Measurements from ENCODE around the gene ADAP1.
"Not testable (repeated sequence)": the region's sequence is repeated elsewhere in the genome, so short reads cannot be mapped to it uniquely, and the experiment has no call there.

ADAP1 gene

GRCh38 chr7:974172-974571 is 19.7 kb upstream of the ADAP1 start:
- no peak for DNase-seq

DNA sequence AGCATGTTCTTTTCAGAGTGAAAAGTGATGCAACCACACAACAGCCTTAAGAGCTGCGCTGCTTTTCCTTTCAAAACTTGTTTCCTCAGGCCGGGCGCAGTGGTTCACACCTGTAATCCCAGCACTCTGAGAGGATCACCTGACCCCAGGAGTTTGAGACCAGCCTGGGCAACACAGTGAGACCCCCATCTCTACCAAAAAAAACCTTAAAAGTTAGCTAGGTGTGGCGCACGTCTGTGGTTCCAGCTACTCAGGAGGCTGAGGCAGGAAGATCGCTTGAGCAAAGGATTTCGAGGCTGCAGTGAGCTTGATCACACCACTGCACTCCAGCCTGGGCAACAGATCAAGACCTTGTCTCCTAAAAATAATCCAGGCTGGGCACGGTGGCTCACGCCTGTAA is 18.8 kb upstream of the ADAP1 start:
- no peak for DNase-seq

GRCh38 chr7:972676-973309 is 18.3 kb upstream of the ADAP1 start:
- no peak for DNase-seq

GRCh38 chr7:972110-972509 is 17.6 kb upstream of the ADAP1 start:
- DNase-seq = no peak

- no peak for DNase-seq
These were observed 16.3 kb upstream of the ADAP1 start for GRCh38 chr7:970744-971143.

GRCh38 chr7:969403-969802 is 14.9 kb upstream of the ADAP1 start:
- DNase-seq = no peak

- no peak for DNase-seq
These were observed 14.0 kb upstream of the ADAP1 start for GRCh38 chr7:968205-969105.

GRCh38 chr7:967361-968082 is 13.0 kb upstream of the ADAP1 start:
- no peak for DNase-seq

- no peak for DNase-seq
These were observed 12.0 kb upstream of the ADAP1 start for GRCh38 chr7:966291-967069.

GRCh38 chr7:964401-965231 is 10.1 kb upstream of the ADAP1 start:
- peak; percentile 36 for DNase-seq

GRCh38 chr7:963236-964078 is 9.0 kb upstream of the ADAP1 start:
- no peak for DNase-seq

DNA sequence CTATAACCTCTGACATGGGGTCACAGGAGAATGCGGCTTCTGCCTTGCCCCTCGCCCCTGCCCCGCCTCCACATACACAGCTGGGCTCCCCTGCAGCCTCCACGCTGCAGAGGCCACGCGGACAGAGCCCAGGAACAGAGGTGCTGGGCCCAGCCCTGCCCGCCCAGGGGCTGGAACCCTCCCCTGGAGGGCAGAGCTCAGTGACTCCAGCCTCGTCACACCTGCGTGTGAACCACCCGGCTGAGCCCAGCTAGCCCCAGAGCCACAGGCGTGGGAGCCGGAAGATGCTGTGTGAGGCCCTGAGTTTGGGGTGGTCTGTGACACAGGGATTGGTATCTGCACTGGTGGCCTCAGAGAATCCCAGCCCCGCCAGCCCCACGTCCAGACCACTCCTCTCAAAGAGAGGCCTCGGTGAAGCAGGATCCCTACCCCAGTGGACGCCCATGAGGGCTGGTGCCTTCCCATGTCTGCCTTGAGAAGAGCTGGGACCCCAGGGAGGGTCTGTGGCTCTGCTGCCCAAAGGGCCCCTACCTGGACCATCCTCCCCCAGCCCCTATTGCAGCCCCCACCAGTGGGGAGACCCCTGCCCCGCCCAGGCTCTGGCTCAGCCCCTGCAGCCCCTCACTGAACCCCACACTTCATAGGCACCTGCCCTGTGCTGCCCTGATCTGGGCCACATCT is 8.1 kb upstream of the ADAP1 start:
- DNase-seq = no peak

- DNase-seq = no peak
These were observed 7.3 kb upstream of the ADAP1 start for GRCh38 chr7:961546-962400.

GRCh38 chr7:960972-961371 is 6.5 kb upstream of the ADAP1 start:
- DNase-seq = not testable (repeated sequence)

DNA sequence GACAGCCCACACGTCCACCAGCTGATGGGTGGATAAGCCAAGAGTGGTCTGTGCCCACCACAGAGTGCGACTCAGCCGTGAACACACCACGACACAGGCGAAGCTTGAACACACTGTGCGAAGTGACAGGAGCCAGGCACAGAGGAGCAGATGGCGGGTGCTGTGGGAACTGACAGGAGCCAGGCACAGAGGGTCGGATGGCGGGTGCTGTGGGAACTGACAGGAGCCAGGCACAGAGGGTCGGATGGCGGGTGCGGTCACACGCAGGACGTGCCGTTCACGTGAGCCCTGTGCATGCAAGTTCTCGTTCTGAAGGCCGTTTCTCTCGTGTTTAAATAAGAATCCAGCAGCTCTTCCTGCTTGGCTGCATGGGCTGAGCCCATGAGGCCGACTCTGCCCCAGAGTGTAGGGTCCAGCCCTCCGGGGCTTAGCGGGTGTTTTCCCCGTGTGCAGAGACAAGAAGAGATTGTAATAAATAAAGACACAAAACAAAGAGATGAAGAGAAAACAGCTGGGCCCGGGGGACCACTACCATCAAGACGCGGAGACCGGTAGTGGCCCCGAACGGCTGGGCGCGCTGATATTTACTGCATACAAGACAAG is 5.9 kb upstream of the ADAP1 start:
- no peak for DNase-seq

DNA sequence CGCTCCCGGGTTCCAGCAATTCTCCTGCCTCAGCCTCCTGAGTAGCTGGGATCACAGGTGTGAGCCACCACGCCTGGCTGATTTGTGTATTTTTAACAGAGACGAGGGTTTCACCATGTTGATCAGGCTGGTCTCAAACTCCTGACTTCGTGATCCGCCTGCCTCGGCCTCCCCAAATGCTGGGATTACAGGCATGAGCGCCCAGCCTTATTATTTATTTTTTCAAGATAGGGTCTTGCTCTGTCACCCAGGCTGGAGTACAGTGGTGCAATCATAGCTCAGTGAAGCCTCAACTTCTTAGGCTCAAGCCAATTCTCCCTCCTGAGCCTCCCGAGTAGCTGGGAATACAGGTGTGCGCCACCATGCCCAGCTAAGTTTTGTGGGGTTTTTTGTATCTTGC is 5.3 kb upstream of the ADAP1 start:
- not testable (repeated sequence) for DNase-seq

GRCh38 chr7:959271-959670 is 4.8 kb upstream of the ADAP1 start:
- no peak for DNase-seq

DNA sequence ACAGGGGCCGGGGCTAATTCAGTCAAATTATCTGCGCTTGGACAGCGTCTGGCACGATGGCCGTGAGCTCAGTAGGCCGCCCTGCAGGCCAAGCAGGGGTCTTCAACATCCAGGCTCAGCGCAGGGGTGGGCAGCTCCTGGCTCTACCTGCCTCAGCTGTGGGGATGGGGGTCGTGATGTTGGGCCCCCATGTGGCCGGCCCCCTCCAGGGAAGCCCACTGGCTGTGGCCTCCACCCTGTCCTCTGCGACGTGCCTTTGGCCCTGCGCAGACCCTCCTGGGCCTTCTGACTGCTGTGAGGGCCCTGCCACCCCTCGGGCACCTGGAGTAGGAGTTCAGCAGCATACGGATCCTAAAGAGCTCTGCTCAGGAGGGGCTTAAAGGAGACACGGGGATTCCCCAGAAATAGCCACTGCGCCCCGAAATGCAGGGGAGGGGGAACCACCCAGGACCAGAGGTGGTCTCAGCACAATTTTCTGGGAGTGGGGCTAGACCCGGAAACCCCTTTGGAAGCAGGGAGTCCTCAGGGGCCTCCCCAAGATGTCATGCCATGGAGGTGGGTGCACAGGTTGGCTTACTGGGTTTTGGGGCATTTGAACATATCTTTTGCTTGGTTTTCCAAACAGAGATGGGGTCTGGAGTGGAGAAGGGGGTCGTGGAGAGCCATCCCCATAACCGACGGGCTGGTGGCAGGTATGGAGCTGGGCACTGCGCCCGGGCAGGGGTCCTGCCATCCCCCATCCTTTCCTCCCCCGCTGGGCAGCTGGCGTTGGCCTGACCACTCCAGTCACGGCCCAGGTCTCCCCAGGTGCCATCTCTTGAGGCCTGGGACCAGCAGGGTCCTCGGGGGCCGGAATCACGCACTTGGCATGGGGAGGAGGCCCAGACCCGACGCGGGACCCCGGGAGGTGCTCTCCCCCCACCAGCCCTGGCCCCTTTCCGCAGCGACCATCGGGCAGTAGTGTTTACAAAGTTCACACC is 4.0 kb upstream of the ADAP1 start:
- DNase-seq = no peak

All from HCEC 1CT (cell line).